Body of pancreas (tissue), 4 donors: ENCODE measurements around the gene SLX4IP. TPM values are rescaled to one million over a fixed set of nuclear protein-coding genes. Genes with fewer than 3 reads are reported as not detected.
"Not testable (repeated sequence)": the region's sequence is repeated elsewhere in the genome, so short reads cannot be mapped to it uniquely, and the experiment has no call there.

Experiments used
- ATAC-seq: fragments of 150-250 bp; one replicate; pipeline ENCODE4 v1.9.1; 2016
- DNase-seq, 4 donors: peaks; one replicate each; pipeline ENCODE4 v3.0.0-alpha.2; 2019
- H3K27ac ChIP-seq, 4 donors: fragments of 200-600 bp; sonication (generic); 1 replicate in 3 of 4; 2 replicates in 1 of 4; pipeline versions ENCODE4 v1.5.1 to v1.6.1; 2016 to 2019; ENCODE audit warnings: mild to moderate bottlenecking in 1 of 4, mixed read lengths in 1 of 4, moderate library complexity in 1 of 4
- H3K27me3 ChIP-seq, 2 donors: fragments of 200-600 bp; sonication (generic); one replicate each; pipeline ENCODE4 v1.6.0; 2016; ENCODE audit warnings: mild to moderate bottlenecking in 1 of 2
- H3K36me3 ChIP-seq, 2 donors: fragments of 200-600 bp; sonication (generic); replicated peaks in 1 of 2; 2 replicates each; pipeline ENCODE4 v1.5.1; 2016; ENCODE audit warnings: low read depth in 2 of 2; ENCODE audit not compliant: insufficient read depth in 1 of 2
- H3K4me1 ChIP-seq: fragments of 200-600 bp; sonication (generic); one replicate; pipeline ENCODE4 v1.6.0; 2016
- H3K4me3 ChIP-seq, 2 donors: fragments of 200-600 bp; sonication (generic); 1 replicate in 1 of 2; 2 replicates in 1 of 2; pipeline ENCODE4 v1.5.1; 2016 to 2019
- H3K9me3 ChIP-seq, 3 donors: fragments of 200-600 bp; sonication (generic); 1 replicate in 2 of 3; 2 replicates in 1 of 3; pipeline ENCODE4 v1.5.1; 2016
- POLR2A ChIP-seq, 3 donors: fragments of 450-650 bp; IDR thresholded peaks; one replicate each; pipeline ENCODE4 v1.6.1; 2016; ENCODE audit warnings: antibody characterized with exemption in 3 of 3, mild to moderate bottlenecking in 2 of 3
- WGBS, 2 donors: methylation state at CpG; one replicate each; pipeline ENCODE4 v1.1.5; 2017; 5-methylcytosine and 5-hydroxymethylcytosine counted together
- intact Hi-C: fragments of 100-400 bp; cut with DNase I; formaldehyde crosslinking; loops from one replicate; pipeline ENCODE4 v1.15.1; 2023
- total RNA-seq, 2 donors: library from RNA; depleted of rRNA; stranded (reverse); fragments of >200 nt; gene quantifications; one replicate each; pipeline ENCODE4 v1.1.0, GENCODE V29; 2016
- TF ChIP-seq, protein P1 (sequence below), 7 experiments: fragments of 450-650 bp in 4 of 7; fragments of 200-600 bp in 3 of 7; sonication (generic) in 3 of 7; IDR thresholded peaks; one replicate each; pipeline ENCODE4 v1.5.1; 2016 to 2019; ENCODE audit warnings: antibody characterized with exemption in 7 of 7

The SLX4IP gene
- total RNA-seq, 2 donors from 2014 or later, result 4.3 to 4.7 TPM

DNA sequence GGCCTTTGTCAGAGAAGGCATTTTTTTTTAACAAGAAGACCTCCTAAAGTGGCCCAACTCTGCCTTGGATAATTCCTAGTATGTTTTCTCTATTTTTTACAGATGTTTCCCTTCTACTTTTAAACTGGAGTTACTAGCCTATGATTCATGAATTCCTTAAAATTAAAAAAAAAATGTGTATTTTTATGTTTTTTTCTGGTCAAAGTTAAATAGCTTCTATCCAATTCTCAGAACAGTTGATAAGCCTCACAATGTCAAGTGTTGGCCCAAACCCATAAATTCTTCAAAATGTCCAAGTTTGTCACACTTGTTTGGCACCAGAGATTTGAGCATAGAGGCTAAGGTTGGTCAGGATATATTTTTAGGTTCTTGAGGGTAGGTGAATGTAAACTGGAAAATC lies 174.7 kb downstream of the SLX4IP start:
- Histone ChIP-seq H3K4me3 (no peak overlapping the region), H3K9me3 (no peaks in the 10 kb centered on the region), H3K27me3 (no peaks in the 10 kb centered on the region), H3K4me1 (no peaks in the 10 kb centered on the region), H3K27ac (peak overlapping the region in 1 of 4 donors; percentile 42), H3K36me3 (no peaks in the 10 kb centered on the region)
- DNase-seq, result no peak
- ATAC-seq, result no peak
- intact Hi-C loops, result no loop called here
- no peak for TF ChIP-seq POLR2A (IDR thresholded peaks at IDR 0.05)
- TF ChIP-seq, protein P1, sequence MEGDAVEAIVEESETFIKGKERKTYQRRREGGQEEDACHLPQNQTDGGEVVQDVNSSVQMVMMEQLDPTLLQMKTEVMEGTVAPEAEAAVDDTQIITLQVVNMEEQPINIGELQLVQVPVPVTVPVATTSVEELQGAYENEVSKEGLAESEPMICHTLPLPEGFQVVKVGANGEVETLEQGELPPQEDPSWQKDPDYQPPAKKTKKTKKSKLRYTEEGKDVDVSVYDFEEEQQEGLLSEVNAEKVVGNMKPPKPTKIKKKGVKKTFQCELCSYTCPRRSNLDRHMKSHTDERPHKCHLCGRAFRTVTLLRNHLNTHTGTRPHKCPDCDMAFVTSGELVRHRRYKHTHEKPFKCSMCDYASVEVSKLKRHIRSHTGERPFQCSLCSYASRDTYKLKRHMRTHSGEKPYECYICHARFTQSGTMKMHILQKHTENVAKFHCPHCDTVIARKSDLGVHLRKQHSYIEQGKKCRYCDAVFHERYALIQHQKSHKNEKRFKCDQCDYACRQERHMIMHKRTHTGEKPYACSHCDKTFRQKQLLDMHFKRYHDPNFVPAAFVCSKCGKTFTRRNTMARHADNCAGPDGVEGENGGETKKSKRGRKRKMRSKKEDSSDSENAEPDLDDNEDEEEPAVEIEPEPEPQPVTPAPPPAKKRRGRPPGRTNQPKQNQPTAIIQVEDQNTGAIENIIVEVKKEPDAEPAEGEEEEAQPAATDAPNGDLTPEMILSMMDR (IDR thresholded peaks at IDR 0.05), result no peak

DNA sequence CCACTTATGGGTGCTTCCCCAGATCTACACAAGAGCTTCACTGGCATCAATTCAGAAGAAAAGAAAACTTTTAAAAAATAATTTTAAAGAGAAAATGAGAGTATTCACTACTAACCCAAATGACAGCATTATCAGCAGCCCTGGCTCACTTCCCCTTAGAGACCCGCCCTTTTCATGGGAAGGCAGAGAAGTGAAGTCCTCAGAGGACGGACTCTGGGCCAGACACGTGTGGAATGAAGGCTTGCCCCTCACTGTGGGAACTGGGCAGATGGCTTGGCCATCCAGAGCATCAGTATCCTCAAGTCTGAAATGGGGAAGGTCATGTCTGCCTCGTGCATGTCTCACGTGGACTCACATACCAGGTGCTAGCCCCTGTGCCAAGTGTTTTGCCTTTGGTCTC lies 175.1 kb downstream of the SLX4IP start:
- DNase-seq, result no peak
- H3K4me3 ChIP-seq, result no peak overlapping the region
- WGBS, 2 donors, result 75 to 80% methylated on average over 5 of the region's 5 CpGs
- no peaks in the 10 kb centered on the region for H3K9me3 ChIP-seq
- TF ChIP-seq, protein P1 (IDR thresholded peaks at IDR 0.05), result no peak
- no peak for TF ChIP-seq POLR2A (IDR thresholded peaks at IDR 0.05)
- intact Hi-C loops, result no loop called here
- H3K4me1 ChIP-seq, result no peaks in the 10 kb centered on the region
- H3K36me3 ChIP-seq, result no peaks in the 10 kb centered on the region
- ATAC-seq, result no peak
- no peak overlapping the region for H3K27ac ChIP-seq
- H3K27me3 ChIP-seq, result no peaks in the 10 kb centered on the region

DNA sequence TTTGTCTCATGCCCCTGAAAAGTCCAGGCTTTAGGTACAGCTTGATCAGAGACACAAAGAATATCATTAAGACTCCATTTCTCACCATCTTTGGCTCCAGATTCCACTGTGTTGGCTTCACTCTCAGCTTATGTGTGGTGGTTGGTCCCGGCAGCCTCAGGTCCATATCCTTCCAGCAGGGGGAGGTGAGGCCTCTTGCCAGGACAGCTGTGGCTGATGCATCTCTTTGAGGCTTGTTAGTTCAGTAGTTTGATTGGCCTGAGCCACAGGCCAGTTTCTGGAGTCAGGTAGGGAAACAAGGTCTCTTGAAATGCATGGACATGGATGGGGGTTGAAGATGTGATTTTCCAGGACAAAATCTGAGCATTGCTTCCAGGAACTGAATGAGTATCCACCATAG lies 176.3 kb downstream of the SLX4IP start:
- ATAC-seq (peak; percentile 69), DNase-seq (peak; percentile 48 to 75 (median 60))
- 27 to 40% methylated on average over 1 of the region's 1 CpG for WGBS, 2 donors
- intact Hi-C loops, result no loop called here
- no peaks in the 10 kb centered on the region for H3K36me3 ChIP-seq
- H3K9me3 ChIP-seq, result no peaks in the 10 kb centered on the region
- H3K4me3 ChIP-seq, result no peak overlapping the region
- H3K27ac ChIP-seq, result no peak overlapping the region
- TF ChIP-seq, protein P1 (IDR thresholded peaks at IDR 0.05), result peak; percentile 12 to 65 (median 51)
- TF ChIP-seq POLR2A (IDR thresholded peaks at IDR 0.05), result no peak
- no peaks in the 10 kb centered on the region for H3K4me1 ChIP-seq
- H3K27me3 ChIP-seq, result no peaks in the 10 kb centered on the region

DNA sequence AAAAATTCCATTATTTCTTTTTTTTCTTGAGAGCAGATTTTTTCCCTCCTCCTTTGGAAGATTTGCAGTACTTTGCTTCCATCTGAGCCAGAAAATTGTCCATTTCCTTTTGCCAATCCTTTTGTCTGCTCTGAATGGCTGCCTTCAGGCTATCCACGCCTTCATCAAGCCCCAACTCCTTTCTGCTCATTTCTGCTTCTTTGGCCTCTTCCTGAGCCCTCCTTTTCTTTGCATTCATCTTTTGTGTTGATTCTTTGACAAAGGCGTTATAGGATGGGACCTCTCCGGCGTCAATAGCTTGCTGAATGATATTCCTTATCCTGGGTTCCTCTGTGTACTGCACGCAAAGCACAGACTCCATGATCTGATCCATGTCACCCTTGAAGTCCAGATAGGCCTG lies 178.3 kb downstream of the SLX4IP start:
- H3K36me3 ChIP-seq, DNase-seq, H3K9me3 ChIP-seq, H3K27me3 ChIP-seq, H3K4me1 ChIP-seq, H3K27ac ChIP-seq, H3K4me3 ChIP-seq, ATAC-seq, intact Hi-C loops: not testable (repeated sequence)
- WGBS, 2 donors, result 87 to 96% methylated on average over 5 of the region's 5 CpGs

DNA sequence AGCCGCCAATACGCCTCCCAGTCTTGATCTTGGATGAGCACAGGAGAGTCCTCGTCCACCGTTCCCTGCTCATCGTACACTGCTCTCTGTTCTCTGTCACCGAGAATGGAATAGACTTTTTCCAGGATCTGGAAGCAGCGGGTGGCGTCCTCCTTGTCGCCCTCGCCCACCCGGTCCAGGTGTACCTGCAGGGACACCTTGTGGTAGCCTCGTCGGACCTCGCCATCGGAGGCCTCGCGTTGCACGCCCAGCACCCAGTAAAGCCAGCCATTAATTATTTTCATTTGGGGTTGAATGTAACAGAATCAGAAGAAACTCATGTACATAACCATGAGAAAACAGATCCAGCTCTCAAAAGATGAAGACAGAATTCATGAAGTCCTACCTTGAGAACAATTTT lies 178.8 kb downstream of the SLX4IP start:
- Histone ChIP-seq H3K9me3 (no peaks in the 10 kb centered on the region), H3K36me3 (no peaks in the 10 kb centered on the region), H3K27me3 (no peaks in the 10 kb centered on the region), H3K4me1 (no peaks in the 10 kb centered on the region), H3K4me3 (no peak overlapping the region), H3K27ac (no peak overlapping the region)
- ATAC-seq, result no peak
- intact Hi-C loops, result no loop called here
- WGBS, 2 donors, result 93 to 97% methylated on average over 18 of the region's 18 CpGs
- no peak for DNase-seq
- no peak for TF ChIP-seq POLR2A (IDR thresholded peaks at IDR 0.05)
- TF ChIP-seq, protein P1 (IDR thresholded peaks at IDR 0.05), result no peak
